ENCODE results near the gene KIF2B.

KIF2B gene

GRCh38 chr17:53822764-53823163, at the start of gene KIF2B:
Gene KIF2B (plus strand): TSS chr17:53822927. CDS start chr17:53823034, 107 bp downstream.
- H2AFZ ChIP-seq (ENCODE audit: low read depth, low read length) = no peak within 1 kb of the TSS
- no peak within 1 kb of the TSS for H3K4me2 ChIP-seq (ENCODE audit: insufficient read depth, low read length)
- DNase-seq (no peak), ATAC-seq (ENCODE audit: insufficient read depth, low read depth) (no peak)
- no peak for TF ChIP-seq EZH2 (IDR thresholded peaks at IDR 0.05; ENCODE audit: borderline replicate concordance, low read depth, low read length, severe bottlenecking)
- no peak for TF ChIP-seq CTCF (IDR thresholded peaks at IDR 0.05; ENCODE audit: borderline replicate concordance, extremely low read depth, low read length, poor library complexity, severe bottlenecking)
- no peak within 1 kb of the TSS for H3K27ac ChIP-seq (ENCODE audit: low read length)
- no peaks in the 10 kb centered on the region for H3K36me3 ChIP-seq (ENCODE audit: insufficient read depth, low read length)
- no peak within 1 kb of the TSS for H3K4me3 ChIP-seq (ENCODE audit: low read depth in 1 of 2, low read length in 2 of 2)
- no peaks in the 10 kb centered on the region for H3K9me3 ChIP-seq (ENCODE audit: insufficient read depth, low read length, severe bottlenecking)
- H4K20me1 ChIP-seq (ENCODE audit: insufficient read depth, low read length) = no peaks in the 10 kb centered on the region
- no peaks in the 10 kb centered on the region for H3K4me1 ChIP-seq (ENCODE audit: insufficient read depth, low read length)
- H3K9ac ChIP-seq (ENCODE audit: low read depth, low read length) = no peak within 1 kb of the TSS
- H3K27me3 ChIP-seq (ENCODE audit: insufficient read depth, low read length, poor library complexity) = no peaks in the 10 kb centered on the region
- no peaks in the 10 kb centered on the region for H3K79me2 ChIP-seq (ENCODE audit: insufficient read depth, low read length)

GRCh38 chr17:53780320-53780719, 42.4 kb upstream of the KIF2B start:
- Histone ChIP-seq H3K27me3 (ENCODE audit: insufficient read depth, low read length, poor library complexity) (no peaks in the 10 kb centered on the region), H3K27ac (ENCODE audit: low read length) (no peak overlapping the region), H3K79me2 (ENCODE audit: insufficient read depth, low read length) (no peaks in the 10 kb centered on the region), H3K36me3 (ENCODE audit: insufficient read depth, low read length) (no peaks in the 10 kb centered on the region), H3K9me3 (ENCODE audit: insufficient read depth, low read length, severe bottlenecking) (no peaks in the 10 kb centered on the region), H3K4me1 (ENCODE audit: insufficient read depth, low read length) (no peaks in the 10 kb centered on the region), H2AFZ (ENCODE audit: low read depth, low read length) (no peak overlapping the region), H3K4me2 (ENCODE audit: insufficient read depth, low read length) (no peak overlapping the region), H3K9ac (ENCODE audit: low read depth, low read length) (no peak overlapping the region), H3K4me3 (ENCODE audit: low read depth in 1 of 2, low read length in 2 of 2) (no peak overlapping the region), H4K20me1 (ENCODE audit: insufficient read depth, low read length) (no peaks in the 10 kb centered on the region)
- TF ChIP-seq CTCF (IDR thresholded peaks at IDR 0.05; ENCODE audit: borderline replicate concordance, extremely low read depth, low read length, poor library complexity, severe bottlenecking) (no peak), EZH2 (IDR thresholded peaks at IDR 0.05; ENCODE audit: borderline replicate concordance, low read depth, low read length, severe bottlenecking) (no peak)
- no peak for DNase-seq
- ATAC-seq (ENCODE audit: insufficient read depth, low read depth) = no peak

- H3K9me3 ChIP-seq (ENCODE audit: insufficient read depth, low read length, severe bottlenecking) = no peaks in the 10 kb centered on the region
- no peaks in the 10 kb centered on the region for H4K20me1 ChIP-seq (ENCODE audit: insufficient read depth, low read length)
- H3K79me2 ChIP-seq (ENCODE audit: insufficient read depth, low read length) = no peaks in the 10 kb centered on the region
- TF ChIP-seq EZH2 (IDR thresholded peaks at IDR 0.05; ENCODE audit: borderline replicate concordance, low read depth, low read length, severe bottlenecking) (no peak), CTCF (IDR thresholded peaks at IDR 0.05; ENCODE audit: borderline replicate concordance, extremely low read depth, low read length, poor library complexity, severe bottlenecking) (no peak)
- H3K9ac ChIP-seq (ENCODE audit: low read depth, low read length) = no peak overlapping the region
- H3K4me3 ChIP-seq (ENCODE audit: low read depth in 1 of 2, low read length in 2 of 2) = no peak overlapping the region
- no peaks in the 10 kb centered on the region for H3K4me1 ChIP-seq (ENCODE audit: insufficient read depth, low read length)
- H3K27me3 ChIP-seq (ENCODE audit: insufficient read depth, low read length, poor library complexity) = no peaks in the 10 kb centered on the region
- no peaks in the 10 kb centered on the region for H3K36me3 ChIP-seq (ENCODE audit: insufficient read depth, low read length)
- H2AFZ ChIP-seq (ENCODE audit: low read depth, low read length) = no peak overlapping the region
- no peak overlapping the region for H3K27ac ChIP-seq (ENCODE audit: low read length)
- no peak overlapping the region for H3K4me2 ChIP-seq (ENCODE audit: insufficient read depth, low read length)
- ATAC-seq (ENCODE audit: insufficient read depth, low read depth) = no peak
- DNase-seq = no peak
These were observed 31.2 kb upstream of the KIF2B start for GRCh38 chr17:53791551-53791950.

DNA sequence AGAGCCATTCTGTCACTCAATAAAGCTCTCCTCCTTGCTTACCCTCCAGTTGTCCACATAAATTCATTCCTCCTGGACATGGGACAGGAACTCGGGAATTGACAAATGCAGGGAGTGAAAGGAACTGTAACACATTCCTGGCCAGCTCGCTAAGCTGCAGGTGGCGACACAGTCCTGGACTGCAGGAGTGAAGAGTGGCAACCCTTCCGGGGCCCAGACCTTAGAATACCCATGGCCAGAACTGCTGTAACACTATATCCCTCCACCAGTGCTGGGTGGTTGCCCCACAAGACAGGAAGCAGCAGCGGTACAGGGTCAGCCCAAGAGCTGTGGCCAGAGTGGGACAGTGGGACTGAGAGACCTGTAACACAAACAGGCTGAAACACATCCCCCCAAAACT, 30.3 kb upstream of the KIF2B start:
- ATAC-seq (ENCODE audit: insufficient read depth, low read depth) = no peak
- Histone ChIP-seq H3K36me3 (ENCODE audit: insufficient read depth, low read length) (no peaks in the 10 kb centered on the region), H3K79me2 (ENCODE audit: insufficient read depth, low read length) (no peaks in the 10 kb centered on the region), H4K20me1 (ENCODE audit: insufficient read depth, low read length) (no peaks in the 10 kb centered on the region), H3K4me1 (ENCODE audit: insufficient read depth, low read length) (no peaks in the 10 kb centered on the region), H3K4me2 (ENCODE audit: insufficient read depth, low read length) (no peak overlapping the region), H2AFZ (ENCODE audit: low read depth, low read length) (no peak overlapping the region), H3K27me3 (ENCODE audit: insufficient read depth, low read length, poor library complexity) (no peaks in the 10 kb centered on the region), H3K9ac (ENCODE audit: low read depth, low read length) (no peak overlapping the region), H3K4me3 (ENCODE audit: low read depth in 1 of 2, low read length in 2 of 2) (no peak overlapping the region), H3K27ac (ENCODE audit: low read length) (no peak overlapping the region), H3K9me3 (ENCODE audit: insufficient read depth, low read length, severe bottlenecking) (no peaks in the 10 kb centered on the region)
- no peak for DNase-seq
- no peak for TF ChIP-seq EZH2 (IDR thresholded peaks at IDR 0.05; ENCODE audit: borderline replicate concordance, low read depth, low read length, severe bottlenecking)
- no peak for TF ChIP-seq CTCF (IDR thresholded peaks at IDR 0.05; ENCODE audit: borderline replicate concordance, extremely low read depth, low read length, poor library complexity, severe bottlenecking)
